AG04449 (cell line): ENCODE data around the gene STAM.
"Not testable (repeated sequence)": the region's sequence is repeated elsewhere in the genome, so short reads cannot be mapped to it uniquely, and the experiment has no call there.

Experiments used
- CTCF ChIA-PET: fragments of 350-600 bp; formaldehyde crosslinking; extraction: SDS; loops from one replicate; lab custom pipeline; 2021; ENCODE audit warnings: antibody characterized with exemption; lab: Yijun Ruan, JAX
- POLR2A ChIA-PET: fragments of 400-600, 350-600 bp; formaldehyde crosslinking; extraction: SDS; loops from one replicate; lab custom pipeline; 2020; ENCODE audit warnings: antibody characterized with exemption, inconsistent platforms; lab: Yijun Ruan, JAX
- DNase-seq: peaks from one replicate; pipeline ENCODE4 v3.0.0-alpha.2; 2010; ENCODE audit warnings: low read depth, low spot score
- H3K4me3 ChIP-seq: 2 replicates; pipeline ENCODE4 v1.5.1; 2011; ENCODE audit warnings: low read depth, mild to moderate bottlenecking, control low read depth, low read length
- TF ChIP-seq, protein P1 (sequence below): IDR thresholded peaks from one replicate; pipeline ENCODE4 v1.5.1; 2011; ENCODE audit warnings: mild to moderate bottlenecking, moderate library complexity, low read length, control low read depth, inconsistent platforms; ENCODE audit not compliant: insufficient read depth; ENCODE audit errors: missing control alignments

STAM gene

DNA sequence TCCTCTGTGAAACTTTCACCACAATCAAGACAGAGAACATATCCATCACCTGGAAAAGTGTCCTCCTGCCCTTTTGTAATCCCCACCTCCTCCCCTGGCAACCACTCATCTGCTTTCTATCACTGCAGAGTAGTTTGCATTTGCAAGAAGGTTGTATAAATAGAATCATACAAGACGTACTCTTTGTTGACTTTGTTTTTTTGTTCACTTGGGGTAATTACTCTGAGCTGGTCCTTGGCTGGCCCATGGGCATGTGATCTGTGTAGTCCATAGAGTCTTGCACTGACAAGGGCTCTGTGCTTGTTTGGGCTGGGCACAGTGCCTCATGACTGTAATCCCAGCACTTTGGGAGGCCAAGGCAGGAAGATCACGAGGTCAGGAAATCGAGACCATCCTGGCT lies 19.0 kb upstream of the STAM start:
- H3K4me3 ChIP-seq: no peak overlapping the region
- no peak for DNase-seq
- TF ChIP-seq, protein P1, sequence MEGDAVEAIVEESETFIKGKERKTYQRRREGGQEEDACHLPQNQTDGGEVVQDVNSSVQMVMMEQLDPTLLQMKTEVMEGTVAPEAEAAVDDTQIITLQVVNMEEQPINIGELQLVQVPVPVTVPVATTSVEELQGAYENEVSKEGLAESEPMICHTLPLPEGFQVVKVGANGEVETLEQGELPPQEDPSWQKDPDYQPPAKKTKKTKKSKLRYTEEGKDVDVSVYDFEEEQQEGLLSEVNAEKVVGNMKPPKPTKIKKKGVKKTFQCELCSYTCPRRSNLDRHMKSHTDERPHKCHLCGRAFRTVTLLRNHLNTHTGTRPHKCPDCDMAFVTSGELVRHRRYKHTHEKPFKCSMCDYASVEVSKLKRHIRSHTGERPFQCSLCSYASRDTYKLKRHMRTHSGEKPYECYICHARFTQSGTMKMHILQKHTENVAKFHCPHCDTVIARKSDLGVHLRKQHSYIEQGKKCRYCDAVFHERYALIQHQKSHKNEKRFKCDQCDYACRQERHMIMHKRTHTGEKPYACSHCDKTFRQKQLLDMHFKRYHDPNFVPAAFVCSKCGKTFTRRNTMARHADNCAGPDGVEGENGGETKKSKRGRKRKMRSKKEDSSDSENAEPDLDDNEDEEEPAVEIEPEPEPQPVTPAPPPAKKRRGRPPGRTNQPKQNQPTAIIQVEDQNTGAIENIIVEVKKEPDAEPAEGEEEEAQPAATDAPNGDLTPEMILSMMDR: no peak
- POLR2A ChIA-PET: interaction anchor here (0.6 kb wide), 1 partner anchor 18 kb away, joined by 4 read pairs; no protein-coding TSS in a partner anchor
- CTCF ChIA-PET: interaction anchor here (0.7 kb wide), 1 partner anchor 220 kb away, joined by 4 read pairs; no protein-coding TSS in a partner anchor

DNA sequence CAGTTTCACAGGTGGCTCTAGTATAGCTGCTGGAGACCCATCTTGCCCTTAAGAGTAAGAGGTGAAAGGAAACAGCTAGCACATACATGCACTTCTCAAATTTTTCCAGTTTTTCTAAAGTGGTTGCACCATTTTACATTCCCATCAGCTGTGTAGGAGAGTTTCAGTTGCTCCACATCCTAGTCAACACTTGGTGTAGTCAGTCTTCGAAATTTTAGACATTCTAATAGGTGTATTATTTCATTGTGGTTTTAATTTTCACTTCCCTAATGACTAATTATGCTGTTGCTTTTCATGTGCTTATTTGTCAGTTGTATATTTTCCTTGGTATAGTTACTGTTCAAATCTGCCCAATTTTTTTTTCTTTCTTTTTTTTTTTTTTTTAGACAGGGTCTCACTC lies 17.3 kb upstream of the STAM start:
- TF ChIP-seq, protein P1: no peak
- CTCF ChIA-PET: no interaction called here
- no peak for DNase-seq
- POLR2A ChIA-PET: no interaction called here
- no peak overlapping the region for H3K4me3 ChIP-seq

DNA sequence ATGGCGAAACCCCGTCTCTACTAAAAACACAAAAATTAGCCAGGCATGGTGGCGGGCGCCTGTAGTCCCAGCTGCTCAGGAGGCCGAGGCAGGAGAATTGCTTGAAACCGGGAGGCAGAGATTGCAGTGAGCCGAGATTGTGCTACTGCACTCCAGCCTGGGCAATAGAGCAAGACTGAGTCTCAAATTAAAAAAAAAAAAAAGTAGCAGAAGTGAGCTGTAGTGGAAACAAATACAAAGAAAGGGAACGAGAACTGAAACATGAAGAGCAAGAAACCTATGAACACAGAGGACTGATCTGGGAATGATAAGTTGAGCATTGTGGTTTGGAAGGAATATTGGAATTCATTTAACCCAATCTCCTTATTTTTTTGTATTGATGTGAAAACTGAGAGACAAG lies 11.4 kb upstream of the STAM start:
- CTCF ChIA-PET: interaction anchor here (1.5 to 1.7 kb wide), 2 partner anchors 11 to 104 kb away, joined by 4 to 6 read pairs; partner anchors contain the start of gene STAM
- not testable (repeated sequence) for DNase-seq, H3K4me3 ChIP-seq
- POLR2A ChIA-PET: interaction anchor here (1.9 kb wide), 1 partner anchor 11 kb away, joined by 4 read pairs; the partner anchor contains the start of gene STAM

DNA sequence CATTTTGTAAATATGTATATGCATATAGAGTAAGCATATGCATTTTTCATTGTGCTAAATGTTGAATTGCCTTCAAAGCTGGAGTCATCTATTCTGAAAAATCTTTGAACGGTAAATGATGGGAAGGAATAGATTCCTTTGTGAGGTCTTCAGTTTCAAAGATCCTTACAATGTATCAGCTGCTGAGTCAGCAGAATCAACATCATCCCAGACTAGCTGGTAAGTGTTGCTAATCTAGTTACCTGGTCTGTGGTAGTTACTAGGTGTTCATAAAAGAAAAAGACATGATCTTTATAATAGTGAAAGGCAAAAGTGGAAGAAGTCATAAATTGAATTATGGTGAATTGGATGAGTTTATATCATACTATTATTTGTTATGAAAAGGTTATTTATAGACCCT lies 10.6 kb upstream of the STAM start:
- ChIA-PET POLR2A (interaction anchor here (1.9 kb wide), 1 partner anchor 10 kb away, joined by 4 read pairs; the partner anchor contains the start of gene STAM), CTCF (interaction anchor here (1.2 to 1.7 kb wide), 3 partner anchors 10 to 104 kb away, joined by 3 to 6 read pairs (median 4); partner anchors contain the start of gene STAM)
- no peak for DNase-seq
- no peak overlapping the region for H3K4me3 ChIP-seq
- TF ChIP-seq, protein P1: no peak

DNA sequence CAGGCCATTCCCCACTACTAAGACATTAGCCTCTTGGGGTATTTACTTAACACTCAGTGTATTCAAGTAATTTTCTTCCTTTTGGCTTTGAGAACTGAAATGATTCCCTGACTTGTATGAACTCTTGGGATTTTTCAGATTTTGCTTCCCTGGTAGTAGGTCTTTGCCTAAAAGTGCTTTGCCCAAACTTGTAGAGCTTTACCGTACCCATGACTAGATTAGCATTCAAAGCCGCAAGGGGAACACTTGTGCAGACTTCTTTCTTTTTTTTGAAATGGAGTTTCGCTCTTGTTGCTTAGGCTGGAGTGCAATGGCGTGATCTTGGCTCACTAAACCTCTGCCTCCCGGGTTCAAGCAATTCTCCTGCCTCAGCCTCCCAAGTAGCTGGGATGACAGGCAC lies 6.1 kb upstream of the STAM start:
- CTCF ChIA-PET: no interaction called here
- no peak overlapping the region for H3K4me3 ChIP-seq
- TF ChIP-seq, protein P1: no peak
- POLR2A ChIA-PET: no interaction called here
- no peak for DNase-seq

DNA sequence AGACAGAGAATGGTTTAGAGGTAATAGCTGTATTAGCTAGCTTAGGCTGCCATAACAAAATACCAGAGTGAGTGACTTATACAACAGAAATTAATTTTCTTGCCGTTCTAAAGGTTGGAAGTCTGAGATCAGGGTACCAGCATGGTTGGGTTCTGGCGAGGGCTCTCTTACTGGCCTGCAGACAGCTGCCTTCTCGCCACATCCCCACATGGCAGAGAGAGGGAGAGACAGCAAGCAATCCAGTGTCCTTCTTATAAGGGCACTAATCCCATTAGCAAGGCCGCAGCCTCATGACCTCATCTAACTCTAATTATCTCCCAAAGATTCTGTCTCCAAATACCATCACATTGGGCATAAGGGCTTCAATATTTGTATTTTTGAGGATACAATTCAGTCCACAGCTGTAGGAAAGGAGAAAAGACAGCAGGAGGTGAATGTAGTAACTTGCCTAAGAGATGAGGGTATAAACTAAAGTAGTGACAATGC lies 3.6 kb upstream of the STAM start:
- CTCF ChIA-PET: interaction anchor here (1.0 to 2.6 kb wide), 3 partner anchors 18 to 97 kb away, joined by 3 to 7 read pairs (median 3); no protein-coding TSS in a partner anchor
- POLR2A ChIA-PET: no interaction called here
- TF ChIP-seq, protein P1: no peak
- H3K4me3 ChIP-seq: no peak overlapping the region
- DNase-seq: no peak
